Activated CD4-positive, CD25-positive, alpha-beta regulatory T cell treated with anti-CD3 and anti-CD28 coated beads, Interleukin-2, amount 50 U/mL, for 16 hours (primary cell): Measurements from ENCODE around the gene SNAI1.

Experiments used
- DNase-seq: peaks from one replicate; pipeline ENCODE4 v3.0.0-alpha.2; 2020; ENCODE audit warnings: low read depth, low spot score

Gene SNAI1

DNA sequence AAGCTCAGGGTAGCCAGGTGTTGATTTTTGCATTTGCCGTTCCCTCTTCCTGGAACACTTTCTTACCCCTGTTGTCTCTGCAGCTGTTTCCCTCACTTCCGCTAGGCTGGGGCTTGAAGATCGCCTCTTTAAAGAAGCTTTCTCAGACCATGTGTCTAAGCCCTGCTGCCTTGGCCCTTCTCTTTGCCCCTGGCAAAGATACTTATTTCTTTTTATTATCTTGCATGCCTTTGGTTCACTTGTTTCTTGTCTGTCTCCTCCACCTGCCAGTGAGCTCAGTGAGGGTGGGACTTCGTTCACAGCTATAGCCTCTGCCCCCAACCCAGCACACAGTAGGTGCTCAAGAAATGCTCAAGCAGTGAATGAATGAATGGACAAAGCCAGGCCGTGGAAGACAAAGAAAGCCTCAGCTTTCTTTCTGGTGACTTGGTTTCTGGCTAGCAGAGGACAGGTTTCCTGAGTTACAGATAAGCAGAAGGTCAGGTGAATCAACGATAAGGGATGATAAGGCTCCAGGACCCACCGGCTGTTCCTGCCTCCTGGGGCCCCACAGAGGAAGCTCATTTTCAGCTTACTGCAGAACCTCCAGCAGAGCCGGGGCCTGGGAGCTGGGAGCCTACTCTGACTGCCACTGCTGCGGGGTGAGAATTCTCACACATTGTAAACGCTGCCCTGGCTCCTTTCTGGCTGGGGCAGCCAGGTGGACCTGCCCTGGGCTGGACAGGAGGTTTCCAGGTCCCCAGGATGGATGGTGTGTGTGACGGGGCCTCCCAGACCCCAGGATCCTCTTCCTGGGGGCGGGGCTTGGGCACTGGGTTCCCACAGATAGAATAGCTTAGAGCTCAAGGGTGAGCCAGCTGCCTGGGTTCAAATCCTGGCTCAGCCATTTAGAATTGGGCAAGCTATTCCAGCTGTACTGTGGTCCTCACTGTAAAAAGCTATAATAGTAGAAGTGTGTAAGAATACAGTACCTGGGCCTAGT is 29.8 kb downstream of the SNAI1 start:
- no peak for DNase-seq

GRCh38 chr20:50013976-50014375 is 31.2 kb downstream of the SNAI1 start:
- no peak for DNase-seq

DNA sequence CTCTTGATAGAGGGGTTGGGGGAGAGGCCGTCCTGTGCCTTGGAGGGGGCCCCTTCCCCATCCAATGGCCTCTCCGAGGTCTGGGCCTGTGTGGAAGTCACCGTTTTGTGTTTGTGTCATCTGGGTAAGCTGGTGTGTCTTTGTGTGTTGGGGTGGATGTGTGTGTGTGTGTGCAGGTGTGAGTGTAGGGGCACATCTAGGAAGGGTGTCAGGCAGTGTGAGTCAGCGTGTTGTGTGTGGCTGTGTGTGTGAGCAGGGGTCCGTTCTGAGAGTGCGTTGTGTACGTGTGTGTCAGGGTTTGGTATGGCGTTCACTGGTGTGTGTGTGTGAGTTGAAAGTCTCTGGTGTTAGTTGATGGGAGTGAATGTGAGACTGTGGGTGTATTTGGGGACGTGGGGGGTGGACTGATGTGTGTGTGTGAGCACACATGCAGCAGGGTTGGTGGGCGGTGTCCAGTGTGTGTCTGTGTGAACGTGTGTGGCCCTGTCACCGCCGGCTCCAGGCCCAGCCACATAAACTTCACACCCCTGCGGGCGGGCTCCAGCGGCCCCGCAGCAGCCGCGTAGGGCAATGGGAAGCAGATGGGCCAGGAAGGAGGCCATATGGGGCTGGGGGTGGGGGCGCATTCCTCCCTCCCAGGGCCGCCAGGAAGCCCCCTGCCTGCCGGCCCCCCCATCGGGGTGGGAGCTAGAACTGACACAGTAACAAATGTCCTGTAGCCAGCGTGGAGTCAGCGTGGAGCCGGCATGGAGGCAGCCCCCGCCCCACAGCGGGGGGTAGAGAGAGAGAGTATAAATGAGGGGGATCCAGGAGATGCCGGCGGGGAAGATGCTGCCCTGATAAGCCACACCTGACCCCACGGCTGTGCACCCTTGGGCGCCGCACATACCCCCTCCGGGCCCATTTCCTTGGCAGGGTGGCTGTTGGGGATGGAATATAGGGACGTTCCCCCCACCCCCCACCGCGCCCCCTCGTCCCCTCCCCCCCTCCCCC is 32.1 kb downstream of the SNAI1 start:
- no peak for DNase-seq

DNA sequence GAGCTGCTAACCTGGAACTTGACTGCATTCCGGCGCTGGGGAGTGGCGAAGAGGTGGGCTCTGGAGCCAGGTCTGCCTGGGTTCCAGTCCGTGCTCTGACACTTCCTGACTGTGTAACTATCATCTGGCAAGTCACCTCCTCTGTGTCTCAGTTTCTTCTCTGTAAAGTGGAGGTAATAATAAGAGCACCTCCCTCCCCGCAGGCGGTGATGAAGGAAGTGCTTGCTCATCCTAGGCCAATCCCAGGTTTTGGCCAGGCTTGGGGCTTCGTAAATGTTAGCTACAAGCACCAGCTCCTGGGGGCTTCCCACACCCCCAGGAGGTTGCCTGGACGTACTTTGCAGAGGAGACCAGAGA is 32.8 kb downstream of the SNAI1 start:
- no peak for DNase-seq

GRCh38 chr20:50015993-50016770 is 33.4 kb downstream of the SNAI1 start:
- no peak for DNase-seq

DNA sequence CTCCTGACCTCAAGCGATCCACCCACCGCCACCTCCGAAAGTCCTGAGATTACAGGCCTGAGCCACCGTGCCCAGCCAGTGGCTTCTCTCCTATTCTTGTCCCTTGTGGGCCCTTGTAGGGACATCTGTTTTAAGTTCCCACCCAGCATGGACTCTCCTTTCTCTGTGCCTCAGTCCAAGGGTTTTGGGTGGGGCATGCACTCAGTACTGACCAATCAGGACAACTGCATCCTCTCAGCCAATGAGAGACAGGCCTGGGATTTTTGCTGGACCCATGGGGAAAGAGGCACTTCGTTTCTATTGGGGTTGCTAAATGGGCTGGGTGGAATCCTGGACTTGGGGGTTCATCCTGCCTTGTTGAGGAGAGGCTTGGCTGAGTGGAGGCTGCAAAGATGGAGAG is 34.4 kb downstream of the SNAI1 start:
- no peak for DNase-seq

DNA sequence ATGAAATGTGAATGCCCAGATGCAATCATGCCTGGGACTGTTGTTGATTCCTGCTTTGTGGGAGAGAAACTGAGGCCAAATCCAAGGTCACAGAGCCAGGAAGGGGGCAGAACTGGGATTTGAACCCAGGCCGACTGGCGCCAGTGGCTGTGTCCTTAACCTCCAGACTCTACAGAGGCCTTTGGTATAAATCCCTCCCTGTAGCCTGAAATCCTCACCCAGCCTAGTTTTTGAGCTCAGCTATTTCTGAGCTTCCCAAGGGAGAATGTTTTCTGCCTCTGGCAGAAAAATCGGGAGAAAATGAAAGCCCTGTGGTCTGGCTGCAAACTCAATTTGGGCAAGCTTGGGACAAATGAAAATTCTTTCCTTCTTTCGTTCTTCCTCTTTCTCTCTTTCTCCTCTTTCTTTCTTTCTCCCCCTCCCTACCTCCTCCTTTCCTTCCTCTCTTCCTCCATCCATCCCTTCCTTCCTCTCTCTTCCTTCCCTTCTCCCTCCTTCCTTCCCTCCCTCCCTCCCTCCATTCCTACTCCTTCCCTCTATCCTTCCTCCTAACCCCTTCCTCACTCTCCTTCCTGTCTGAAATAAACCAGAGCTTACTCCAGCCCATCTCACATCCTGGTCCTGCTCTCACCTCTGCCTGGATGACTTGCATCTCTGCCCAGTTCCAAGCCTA is 34.9 kb downstream of the SNAI1 start:
- no peak for DNase-seq

DNA sequence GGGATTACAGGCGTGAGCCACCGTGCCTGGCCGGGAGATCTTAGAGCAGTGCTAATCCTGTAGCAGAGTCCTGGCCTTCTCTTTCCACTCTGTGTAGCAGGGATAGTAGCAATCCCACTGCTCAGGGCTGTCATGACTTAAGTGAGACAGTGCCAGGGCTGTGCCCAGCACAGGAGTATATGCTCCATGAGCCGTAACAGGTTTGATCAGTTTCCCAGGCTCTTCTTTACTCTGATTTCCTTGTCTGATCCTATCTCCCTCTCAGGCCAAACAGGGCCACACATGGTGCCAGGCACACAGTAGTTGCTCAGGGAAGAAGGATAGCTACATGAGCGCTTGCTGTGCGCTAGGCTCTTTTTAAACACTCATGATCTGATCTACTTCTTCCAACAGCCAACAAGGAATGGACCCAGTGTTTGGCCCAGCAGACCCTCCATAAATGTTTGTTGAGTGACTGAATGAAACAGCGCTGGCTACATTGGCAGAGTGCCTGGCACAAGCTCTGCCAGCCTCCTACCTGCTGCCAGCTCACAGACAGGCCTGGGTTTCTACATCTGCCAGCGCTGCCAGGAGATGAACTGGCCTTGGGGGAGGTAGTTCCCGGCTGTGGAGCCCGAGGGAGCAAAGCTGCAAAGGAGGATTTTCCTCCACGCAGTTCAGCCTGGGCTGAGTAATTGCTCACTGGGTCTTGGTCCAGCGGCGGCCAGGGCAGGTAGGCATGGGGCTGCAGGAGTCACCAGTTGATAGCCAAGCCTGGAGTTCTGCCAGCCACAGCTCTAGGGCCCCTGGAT is 36.9 kb downstream of the SNAI1 start:
- no peak for DNase-seq

DNA sequence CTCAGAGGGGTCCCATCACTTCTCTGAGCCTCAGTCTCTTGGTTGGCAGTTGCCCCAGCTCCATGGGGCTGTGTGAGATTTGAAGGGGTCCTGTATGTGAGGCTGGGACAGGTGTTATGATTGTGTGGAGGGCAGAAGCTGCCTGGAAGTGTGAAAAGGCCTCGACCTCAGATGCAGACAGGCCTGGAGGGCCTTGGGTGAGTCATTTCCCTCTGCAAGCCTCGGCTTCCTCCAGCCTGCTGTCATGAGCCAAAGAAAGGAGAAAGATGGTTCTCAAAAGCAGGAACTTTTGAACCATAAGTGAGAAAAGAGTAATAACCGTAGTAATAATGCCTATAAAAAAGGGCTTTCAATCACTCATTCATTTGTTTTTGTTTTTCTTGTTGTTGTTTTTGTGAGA is 37.5 kb downstream of the SNAI1 start:
- DNase-seq: no peak

GRCh38 chr20:50022676-50023075 is 39.9 kb downstream of the SNAI1 start:
- no peak for DNase-seq

DNA sequence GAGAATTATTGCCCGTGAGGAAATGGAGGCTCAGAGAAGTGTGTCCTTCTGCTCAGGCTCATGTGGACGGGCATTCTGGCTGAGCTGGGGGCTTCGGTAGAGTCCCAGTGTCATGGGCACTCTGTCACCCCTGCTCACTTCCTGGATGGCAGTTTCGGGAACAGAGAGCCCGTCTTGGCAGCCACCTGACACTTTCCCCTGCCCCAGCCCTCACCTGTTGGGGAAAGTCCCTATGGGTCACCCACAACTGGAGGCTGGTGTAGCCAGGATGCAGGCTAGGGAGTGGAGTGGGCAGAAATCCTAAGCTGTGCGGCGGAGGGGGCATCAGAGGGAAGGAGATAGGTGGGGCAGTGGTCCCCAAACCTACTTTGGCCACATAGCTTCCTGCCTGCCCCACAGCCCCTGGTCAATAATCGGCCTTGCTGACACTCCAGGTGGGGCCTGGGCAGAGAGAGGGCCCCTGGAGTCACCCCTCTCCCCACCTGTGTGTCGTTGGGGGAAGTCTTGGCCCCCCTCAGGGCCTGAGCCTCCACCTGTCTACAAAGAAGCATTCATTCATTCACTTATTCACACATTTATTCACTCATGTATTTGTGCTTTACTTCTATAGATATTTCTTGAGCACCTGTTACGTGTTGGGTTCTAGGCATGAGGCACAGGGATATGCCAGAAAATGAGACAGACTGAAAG is 40.5 kb downstream of the SNAI1 start:
- DNase-seq: no peak

- DNase-seq: no peak
These were observed 44.2 kb downstream of the SNAI1 start for GRCh38 chr20:50026746-50027575.

- no peak for DNase-seq
These were observed 44.9 kb downstream of the SNAI1 start for GRCh38 chr20:50027611-50028105.

DNA sequence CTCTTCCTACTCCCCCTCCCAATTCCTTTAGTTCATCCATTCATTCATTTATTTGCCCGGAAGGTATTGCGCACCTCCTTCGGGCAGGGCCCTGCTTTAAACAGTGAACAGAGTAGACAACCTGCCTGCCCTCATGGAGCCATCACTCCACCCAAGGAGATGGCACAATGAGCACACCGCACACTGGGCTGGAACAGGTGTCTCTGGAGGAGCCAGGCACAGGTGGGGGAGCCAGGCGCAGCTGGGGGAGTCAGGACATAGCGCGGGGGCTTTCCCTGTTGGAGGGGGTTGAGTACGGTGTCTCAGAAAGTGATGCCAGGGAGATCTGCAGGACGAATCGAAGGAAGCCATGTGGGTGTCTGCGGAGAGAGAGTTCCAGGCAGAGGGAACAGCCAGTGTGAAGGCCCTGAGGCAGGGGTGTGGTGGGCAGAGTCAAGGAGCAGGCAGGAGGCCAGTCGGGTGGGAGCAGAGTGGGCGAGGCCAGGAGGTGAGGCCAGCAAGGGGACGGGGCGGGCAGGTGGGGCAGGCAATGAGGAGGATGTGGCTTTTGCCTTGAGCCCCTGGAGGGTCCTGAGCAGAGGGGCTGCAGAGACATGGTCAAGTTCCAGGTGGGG is 46.4 kb downstream of the SNAI1 start:
- no peak for DNase-seq

DNA sequence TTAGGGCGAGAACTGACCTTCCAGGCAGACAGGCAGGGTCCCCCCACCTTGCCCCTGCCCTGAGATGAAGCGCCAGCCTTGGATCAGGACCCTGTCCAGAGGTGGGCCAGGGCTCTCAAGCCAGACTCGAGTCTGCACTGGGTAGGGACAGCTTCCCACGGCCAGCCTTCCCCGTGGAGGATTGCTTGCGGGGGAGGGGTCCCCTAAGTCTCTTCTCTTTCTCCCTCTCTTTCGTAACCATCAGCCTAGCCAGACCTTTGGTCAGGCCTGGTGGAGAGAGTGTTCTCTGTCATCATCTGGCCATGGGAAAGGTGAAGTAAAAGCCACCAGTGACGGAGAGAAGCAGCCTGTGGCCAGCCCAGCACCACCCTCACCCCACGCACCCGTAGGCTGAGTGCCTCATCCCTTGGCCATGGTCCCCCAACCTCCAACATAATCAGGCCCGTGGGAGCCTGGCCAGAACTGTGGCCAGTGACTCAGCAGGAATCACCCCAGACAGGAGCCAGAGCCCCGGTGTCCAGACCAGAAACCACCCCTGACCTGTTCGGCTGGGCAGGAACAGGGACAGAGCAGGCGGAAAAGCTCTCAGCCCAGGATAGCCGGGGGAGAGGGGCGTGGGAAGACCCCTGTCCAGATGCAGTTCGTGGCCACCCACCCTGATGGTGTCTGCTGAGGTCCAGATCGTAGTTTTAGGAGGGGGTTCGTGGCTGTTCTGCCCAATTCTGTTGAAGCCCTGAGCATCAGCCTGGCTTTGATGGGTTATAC is 47.1 kb downstream of the SNAI1 start:
- no peak for DNase-seq

DNA sequence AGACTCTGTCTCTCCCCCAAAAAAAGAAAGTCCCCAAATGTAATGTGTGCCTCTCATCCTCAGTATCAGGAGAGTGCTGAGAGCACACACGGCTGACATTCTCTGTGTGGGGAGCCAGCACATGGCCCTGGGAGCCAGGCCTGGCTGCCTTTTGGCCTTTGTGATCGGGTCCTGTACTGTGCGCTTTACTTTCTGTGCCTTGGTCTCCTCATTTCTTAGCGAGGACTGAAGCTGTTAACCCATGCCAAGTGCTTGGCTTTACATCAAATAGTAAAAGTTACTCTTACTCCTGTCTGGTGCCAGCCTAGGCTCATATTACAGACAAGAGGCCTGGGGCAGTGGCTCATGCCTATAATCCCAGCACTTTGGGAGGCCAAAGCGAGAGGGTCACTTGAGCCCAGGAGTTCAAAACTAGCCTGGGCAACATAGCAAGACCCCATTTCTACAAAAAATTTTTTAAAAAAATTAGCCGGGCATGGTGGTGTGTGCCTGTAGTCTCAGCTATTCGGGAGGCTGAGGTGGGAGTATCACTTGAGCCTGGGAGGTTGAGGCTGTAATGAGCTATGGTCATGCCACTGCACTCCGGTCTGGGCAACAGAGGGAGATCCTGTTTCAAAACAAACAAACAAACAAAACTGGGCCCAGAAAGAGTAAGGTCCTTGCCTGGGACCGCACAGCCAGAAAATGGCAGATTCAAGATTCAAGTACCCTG is 50.3 kb downstream of the SNAI1 start:
- no peak for DNase-seq
